ENCODE measurements around the gene RPL22L1.

DNA sequence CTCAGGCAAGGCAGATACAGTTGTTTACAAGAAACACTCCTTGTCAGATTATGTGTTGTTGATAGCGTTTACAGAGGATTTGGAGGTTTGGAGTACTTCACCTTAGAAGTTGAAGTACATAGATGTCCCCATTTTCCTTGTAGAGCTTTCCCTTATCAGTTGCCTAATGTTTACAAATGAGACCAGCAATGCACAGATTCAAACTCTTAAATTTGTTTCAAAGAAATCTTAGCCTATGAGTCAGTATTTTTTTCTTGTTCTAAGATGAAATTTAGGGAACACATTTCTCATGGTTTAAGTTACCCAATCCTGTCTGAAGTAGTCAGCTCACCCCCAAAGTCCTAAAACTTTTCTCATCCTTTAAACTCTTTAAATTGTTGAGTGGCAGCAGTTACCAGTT lies 44.7 kb upstream of the RPL22L1 start:
- TF ChIP-seq, protein P1, sequence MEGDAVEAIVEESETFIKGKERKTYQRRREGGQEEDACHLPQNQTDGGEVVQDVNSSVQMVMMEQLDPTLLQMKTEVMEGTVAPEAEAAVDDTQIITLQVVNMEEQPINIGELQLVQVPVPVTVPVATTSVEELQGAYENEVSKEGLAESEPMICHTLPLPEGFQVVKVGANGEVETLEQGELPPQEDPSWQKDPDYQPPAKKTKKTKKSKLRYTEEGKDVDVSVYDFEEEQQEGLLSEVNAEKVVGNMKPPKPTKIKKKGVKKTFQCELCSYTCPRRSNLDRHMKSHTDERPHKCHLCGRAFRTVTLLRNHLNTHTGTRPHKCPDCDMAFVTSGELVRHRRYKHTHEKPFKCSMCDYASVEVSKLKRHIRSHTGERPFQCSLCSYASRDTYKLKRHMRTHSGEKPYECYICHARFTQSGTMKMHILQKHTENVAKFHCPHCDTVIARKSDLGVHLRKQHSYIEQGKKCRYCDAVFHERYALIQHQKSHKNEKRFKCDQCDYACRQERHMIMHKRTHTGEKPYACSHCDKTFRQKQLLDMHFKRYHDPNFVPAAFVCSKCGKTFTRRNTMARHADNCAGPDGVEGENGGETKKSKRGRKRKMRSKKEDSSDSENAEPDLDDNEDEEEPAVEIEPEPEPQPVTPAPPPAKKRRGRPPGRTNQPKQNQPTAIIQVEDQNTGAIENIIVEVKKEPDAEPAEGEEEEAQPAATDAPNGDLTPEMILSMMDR (conservative IDR thresholded peaks at IDR 0.05 in 1 of 2, IDR thresholded peaks at IDR 0.05 in 1 of 2; ENCODE audit: extremely low read depth in 1 of 2, insufficient read depth in 1 of 2, low read depth in 1 of 2, low read length in 2 of 2) = no peak
- no peak for TF ChIP-seq EZH2 (IDR thresholded peaks at IDR 0.05; ENCODE audit: borderline replicate concordance, low read length)

All from mammary epithelial cell (primary cell).